Left lung (tissue), 10 donors: ENCODE measurements around the gene CILP2. TPM values are rescaled to one million over a fixed set of nuclear protein-coding genes. Genes with fewer than 3 reads are reported as not detected.

Experiments
- ATAC-seq: fragments of 200-7000 bp; cut with Tn5 transposase; one replicate; pipeline ENCODE4 v1.9.1; 2020; ENCODE audit warnings: moderate library complexity
- DNase-seq, 4 donors: peaks; one replicate each; pipeline ENCODE4 v3.0.0-alpha.2; 2013 to 2020
- H3K27ac ChIP-seq, 2 donors: fragments of 200-600 bp; sonication (generic) in 1 of 2; one replicate each; pipeline versions ENCODE4 v1.5.0 to v1.8.0; 2020 to 2021
- H3K27me3 ChIP-seq, 2 donors: fragments of 200-600 bp; sonication (generic) in 1 of 2; one replicate each; pipeline versions ENCODE4 v1.5.0 to v1.8.0; 2020 to 2021
- H3K36me3 ChIP-seq, 2 donors: fragments of 200-600 bp; sonication (generic) in 1 of 2; one replicate each; pipeline versions ENCODE4 v1.5.0 to v1.8.0; 2020 to 2021
- H3K4me1 ChIP-seq, 2 donors: fragments of 200-600 bp; one replicate each; pipeline ENCODE4 v1.8.0; 2021
- H3K4me3 ChIP-seq, 2 donors: fragments of 200-600 bp; sonication (generic) in 1 of 2; one replicate each; pipeline versions ENCODE4 v1.5.0 to v1.8.0; 2020 to 2021; ENCODE audit warnings: mild to moderate bottlenecking in 1 of 2
- H3K9me3 ChIP-seq, 2 donors: fragments of 200-600 bp; sonication (generic) in 1 of 2; one replicate each; pipeline versions ENCODE4 v1.5.0 to v1.8.0; 2020 to 2021
- intact Hi-C, 2 donors: fragments of 100-400 bp; cut with DNase I; formaldehyde crosslinking; loops; one replicate each; pipeline versions ENCODE4 v1.11.2 to v1.14.2; 2022
- polyA plus RNA-seq, 6 donors: library from polyadenylated mRNA; unstranded; fragments of 120-200 nt; gene quantifications; one replicate each; pipeline ENCODE4 v1.2.1, GENCODE V29; 2013; ENCODE audit not compliant: insufficient read length in 6 of 6
- total RNA-seq, 2 donors: library from RNA; stranded (reverse); fragmentation: NEBNext Ultra II Directional; extraction: Animal tissue kit (Norgen Biotek cat#: 25700); gene quantifications; one replicate each; pipeline ENCODE4 v1.2.1, GENCODE V29; 2021
- TF ChIP-seq, protein P1 (sequence below), 2 donors: fragments of 200-600 bp; sonication (generic) in 1 of 2; IDR thresholded peaks; one replicate each; pipeline versions ENCODE4 v1.5.0 to v1.8.0; 2021; ENCODE audit warnings: antibody characterized with exemption in 2 of 2
- donor health status: DM: no; HTN: yes; CAD: no.
- donor health status: DM: no; HTN: no; CAD: no.

Gene CILP2
- total and polyA plus RNA-seq, 8 donors, result 0.14 to 17.8 (median 0.25) TPM

DNA sequence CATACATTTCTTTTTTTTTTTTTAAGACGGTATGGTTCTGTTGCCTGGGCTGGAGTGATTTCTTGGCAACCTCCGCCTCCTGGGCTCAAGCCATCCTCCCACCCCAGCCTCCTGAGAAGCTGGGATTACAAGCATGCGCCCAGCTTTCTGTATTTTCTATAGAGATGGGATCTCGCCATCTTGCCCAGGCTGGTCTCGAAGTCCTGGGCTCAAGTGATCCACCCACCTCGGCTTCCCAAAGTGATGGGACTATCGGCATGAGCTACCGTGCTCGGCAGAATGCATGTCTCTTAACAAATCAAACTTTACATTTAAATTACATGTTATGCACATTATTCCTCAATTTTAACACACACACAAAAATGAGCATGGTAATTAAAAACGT, 20.8 kb upstream of the CILP2 start:
- TF ChIP-seq, protein P1, sequence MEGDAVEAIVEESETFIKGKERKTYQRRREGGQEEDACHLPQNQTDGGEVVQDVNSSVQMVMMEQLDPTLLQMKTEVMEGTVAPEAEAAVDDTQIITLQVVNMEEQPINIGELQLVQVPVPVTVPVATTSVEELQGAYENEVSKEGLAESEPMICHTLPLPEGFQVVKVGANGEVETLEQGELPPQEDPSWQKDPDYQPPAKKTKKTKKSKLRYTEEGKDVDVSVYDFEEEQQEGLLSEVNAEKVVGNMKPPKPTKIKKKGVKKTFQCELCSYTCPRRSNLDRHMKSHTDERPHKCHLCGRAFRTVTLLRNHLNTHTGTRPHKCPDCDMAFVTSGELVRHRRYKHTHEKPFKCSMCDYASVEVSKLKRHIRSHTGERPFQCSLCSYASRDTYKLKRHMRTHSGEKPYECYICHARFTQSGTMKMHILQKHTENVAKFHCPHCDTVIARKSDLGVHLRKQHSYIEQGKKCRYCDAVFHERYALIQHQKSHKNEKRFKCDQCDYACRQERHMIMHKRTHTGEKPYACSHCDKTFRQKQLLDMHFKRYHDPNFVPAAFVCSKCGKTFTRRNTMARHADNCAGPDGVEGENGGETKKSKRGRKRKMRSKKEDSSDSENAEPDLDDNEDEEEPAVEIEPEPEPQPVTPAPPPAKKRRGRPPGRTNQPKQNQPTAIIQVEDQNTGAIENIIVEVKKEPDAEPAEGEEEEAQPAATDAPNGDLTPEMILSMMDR (IDR thresholded peaks at IDR 0.05), result no peak
- intact Hi-C loops, result no loop called here
- peaks cover 0 to 27% of the 10 kb centered on the region in 2 donors for H3K36me3 ChIP-seq
- no peaks in the 10 kb centered on the region for H3K27me3 ChIP-seq
- ATAC-seq, result no peak
- H3K9me3 ChIP-seq, result peaks cover 0 to 8% of the 10 kb centered on the region in 2 donors
- DNase-seq, result no peak
- peaks cover 8 to 34% of the 10 kb centered on the region in 2 donors for H3K4me1 ChIP-seq
- H3K27ac ChIP-seq, result no peak overlapping the region
- peak overlapping the region; percentile 93 to 96 for H3K4me3 ChIP-seq

- TF ChIP-seq, protein P1 (IDR thresholded peaks at IDR 0.05), result no peak
- intact Hi-C loops, result no loop called here
- H3K4me3 ChIP-seq, result no peak overlapping the region
- DNase-seq (no peak), ATAC-seq (no peak)
- no peaks in the 10 kb centered on the region for H3K27me3 ChIP-seq
- peaks cover 0 to 52% of the 10 kb centered on the region in 2 donors for H3K36me3 ChIP-seq
- peaks cover 8 to 26% of the 10 kb centered on the region in 2 donors for H3K4me1 ChIP-seq
- no peak overlapping the region for H3K27ac ChIP-seq
- H3K9me3 ChIP-seq, result no peaks in the 10 kb centered on the region
Observed at GRCh38 chr19:19520989-19521388, 17.1 kb upstream of the CILP2 start.

DNA sequence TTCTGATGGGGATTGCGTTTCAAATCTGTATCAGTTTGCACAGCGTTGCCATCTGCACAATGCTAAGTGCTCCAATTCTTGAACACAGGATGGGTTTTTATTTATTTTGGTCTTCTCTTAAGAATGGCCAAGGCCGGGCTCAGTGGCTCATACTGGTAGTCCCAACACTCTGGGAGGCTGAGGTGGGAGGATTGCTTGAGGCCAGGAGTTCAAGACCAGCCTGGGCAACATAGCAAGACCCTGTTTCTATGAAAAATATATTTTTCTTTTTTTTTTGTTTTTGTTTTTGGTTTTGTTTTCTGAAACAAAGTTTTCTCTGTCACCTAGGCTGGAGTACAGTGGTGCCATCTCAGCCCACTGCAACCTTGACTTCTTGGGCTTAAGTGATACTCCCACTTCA, 14.9 kb upstream of the CILP2 start:
- intact Hi-C loops, result no loop called here
- H3K27me3 ChIP-seq, result no peaks in the 10 kb centered on the region
- no peak overlapping the region for H3K4me3 ChIP-seq
- peaks cover 0 to 74% of the 10 kb centered on the region in 2 donors for H3K36me3 ChIP-seq
- DNase-seq (no peak), ATAC-seq (no peak)
- H3K9me3 ChIP-seq, result no peaks in the 10 kb centered on the region
- TF ChIP-seq, protein P1 (IDR thresholded peaks at IDR 0.05), result no peak
- no peak overlapping the region for H3K27ac ChIP-seq
- H3K4me1 ChIP-seq, result peaks cover 0 to 7% of the 10 kb centered on the region in 2 donors

GRCh38 chr19:19524053-19524452, 14.0 kb upstream of the CILP2 start:
- no peak overlapping the region for H3K4me3 ChIP-seq
- H3K9me3 ChIP-seq, result no peaks in the 10 kb centered on the region
- H3K27me3 ChIP-seq, result no peaks in the 10 kb centered on the region
- intact Hi-C loops, result no loop called here
- H3K36me3 ChIP-seq, result peaks cover 0 to 80% of the 10 kb centered on the region in 2 donors
- ATAC-seq (no peak), DNase-seq (no peak)
- H3K27ac ChIP-seq, result no peak overlapping the region
- peaks cover 0 to 3% of the 10 kb centered on the region in 2 donors for H3K4me1 ChIP-seq
- TF ChIP-seq, protein P1 (IDR thresholded peaks at IDR 0.05), result no peak

GRCh38 chr19:19525611-19526380, 12.3 kb upstream of the CILP2 start:
- H3K36me3 ChIP-seq, result peaks cover 0 to 71% of the 10 kb centered on the region in 2 donors
- no peak overlapping the region for H3K27ac ChIP-seq
- no peaks in the 10 kb centered on the region for H3K27me3 ChIP-seq
- ATAC-seq, result no peak
- H3K4me3 ChIP-seq, result no peak overlapping the region
- intact Hi-C loops, result no loop called here
- H3K9me3 ChIP-seq, result no peaks in the 10 kb centered on the region
- no peaks in the 10 kb centered on the region for H3K4me1 ChIP-seq
- no peak for DNase-seq
- TF ChIP-seq, protein P1 (IDR thresholded peaks at IDR 0.05), result no peak
